Left lobe of liver (tissue), 2 donors: Measurements from ENCODE around the gene ABCA1. TPM values are rescaled to one million over a fixed set of nuclear protein-coding genes. Genes with fewer than 3 reads are reported as not detected.

Experiments
- ATAC-seq: fragments of 200-7000 bp; cut with Tn5 transposase; one replicate; pipeline ENCODE4 v1.9.1; 2020; ENCODE audit warnings: mild to moderate bottlenecking, moderate library complexity
- DNase-seq: peaks from one replicate; pipeline ENCODE4 v3.0.0-alpha.2; 2020; ENCODE audit warnings: low spot score
- total RNA-seq: library from RNA; stranded (reverse); gene quantifications from one replicate; pipeline ENCODE4 v1.2.1, GENCODE V29; 2021
- donor health status: DM: no; HTN: no; CAD: no; lungs with moderate emphysema.
- donor health status: DM: no; HTN: yes; CAD: no.

Gene ABCA1
- total RNA-seq, 1 donor from 2014 or later: 48.3 TPM

DNA sequence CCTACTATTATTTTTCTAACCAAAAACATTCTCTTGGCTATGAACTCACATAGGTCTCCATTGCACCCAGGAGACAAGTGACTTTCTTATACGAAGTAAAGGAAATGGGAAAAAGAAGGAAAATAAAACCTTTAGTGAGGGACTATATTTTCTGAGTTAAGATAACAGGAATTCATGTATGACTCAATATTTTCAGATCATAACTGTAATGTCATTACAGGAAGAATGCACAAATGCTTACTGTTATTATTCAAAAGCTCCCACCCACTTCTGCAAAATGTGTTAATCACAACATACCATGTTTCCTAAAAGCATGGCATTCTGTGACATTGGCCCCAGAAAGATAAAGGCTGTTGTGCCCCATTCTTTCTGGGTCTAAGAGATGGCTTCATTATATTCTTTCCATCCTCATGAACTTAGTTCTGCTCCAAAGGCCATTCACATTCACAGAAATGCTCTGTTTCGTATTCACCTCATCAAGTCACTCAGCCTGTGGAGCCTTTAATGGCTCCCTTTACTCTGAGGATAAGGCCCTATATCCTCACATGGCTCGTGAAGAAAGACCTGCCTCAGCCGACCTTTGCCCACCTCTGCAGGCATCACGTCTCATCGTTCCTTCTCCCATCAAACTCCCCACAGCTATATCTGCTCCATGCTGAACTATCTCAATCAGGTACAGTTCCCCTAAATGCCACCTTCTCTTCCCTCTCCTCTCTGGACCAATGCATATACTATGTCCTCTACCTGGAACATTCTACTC is 77.0 kb downstream of the ABCA1 start:
- no peak for DNase-seq
- ATAC-seq: peak; percentile 16

DNA sequence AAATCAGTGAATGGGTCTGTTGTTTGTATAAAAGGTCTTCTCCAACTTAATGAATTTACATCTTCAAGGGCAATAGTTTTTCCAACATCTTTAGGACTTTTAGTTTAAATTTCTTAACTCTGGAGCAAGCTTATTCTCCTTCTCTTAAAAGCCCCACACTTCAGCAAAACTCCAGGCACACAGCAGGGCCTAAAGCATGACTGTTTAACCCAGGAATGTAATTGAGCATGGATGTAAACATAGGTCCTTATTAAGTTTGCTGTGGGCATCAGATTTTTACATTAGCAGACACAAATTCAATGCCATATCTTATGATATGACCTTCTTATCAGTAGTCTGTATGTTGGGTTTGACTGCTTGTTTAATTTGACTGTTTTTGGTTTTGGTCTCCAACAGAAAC is 78.9 kb downstream of the ABCA1 start:
- ATAC-seq (no peak), DNase-seq (no peak)

DNA sequence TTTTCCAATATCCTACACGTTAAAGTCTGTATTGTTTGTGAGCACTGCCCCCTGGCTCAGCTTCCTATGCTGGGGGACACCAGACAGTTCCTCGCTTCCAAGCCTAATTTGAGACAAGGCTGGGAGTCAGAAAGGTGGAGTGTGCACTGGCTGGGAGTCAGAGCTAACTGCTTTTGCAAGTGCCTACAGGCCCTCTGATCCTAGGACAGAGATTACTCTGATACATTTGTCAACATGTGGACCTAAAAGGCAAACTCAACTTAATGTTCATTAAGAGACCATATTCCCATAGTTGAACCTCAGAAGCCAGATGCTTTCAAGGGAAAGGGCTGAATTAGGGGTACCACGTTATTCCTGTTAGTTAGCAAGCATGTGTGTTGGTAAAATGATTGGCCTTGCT is 83.2 kb downstream of the ABCA1 start:
- ATAC-seq: peak; percentile 44
- DNase-seq: no peak

DNA sequence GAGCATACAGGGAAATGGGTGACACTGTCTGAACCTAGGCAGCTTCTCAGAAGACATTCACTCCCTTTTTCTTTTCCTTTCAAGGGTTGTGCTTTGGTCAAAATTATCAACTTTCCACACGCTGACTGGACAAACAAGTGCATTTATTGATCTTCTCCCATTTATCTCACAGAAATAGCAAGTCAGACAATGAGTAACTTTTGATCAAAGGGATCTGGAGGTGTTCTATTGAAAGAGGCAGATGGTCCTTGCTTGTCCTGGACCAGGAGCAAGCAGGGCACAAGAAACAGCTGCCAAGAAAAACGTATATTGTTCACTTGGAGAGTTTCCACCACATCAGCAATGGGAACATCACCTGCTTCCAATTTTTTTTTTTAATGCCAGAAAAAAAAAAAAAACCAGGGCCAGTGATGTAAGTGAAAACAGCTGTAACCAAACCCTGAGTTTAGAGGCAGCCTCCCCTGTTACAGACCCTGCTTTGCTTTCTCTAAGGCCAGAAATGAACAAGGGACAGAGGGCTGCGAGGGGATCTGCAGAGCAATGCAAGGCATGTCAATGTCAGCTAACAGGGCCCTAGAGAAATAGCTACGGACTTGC is 84.2 kb downstream of the ABCA1 start:
- DNase-seq (no peak), ATAC-seq (no peak)

DNA sequence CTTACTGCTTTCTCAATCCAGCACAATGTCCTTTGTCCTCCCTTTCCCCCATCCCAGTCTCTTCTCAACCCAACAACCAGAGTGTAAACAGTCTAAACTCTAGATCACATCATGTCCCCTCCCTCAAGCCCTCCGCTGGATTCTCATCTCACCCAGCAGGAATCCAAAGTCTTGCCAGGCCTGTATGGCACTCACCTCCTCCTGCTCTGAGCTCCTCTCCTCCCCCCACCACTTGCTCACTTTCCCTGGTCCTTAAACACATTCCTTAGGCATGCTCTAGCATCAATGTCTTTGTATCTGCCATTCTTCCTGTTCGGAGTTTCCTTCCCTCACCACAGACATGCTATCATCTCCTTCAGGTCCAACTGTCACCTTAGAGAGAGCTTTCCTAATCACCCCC is 85.3 kb downstream of the ABCA1 start:
- DNase-seq (no peak), ATAC-seq (no peak)

DNA sequence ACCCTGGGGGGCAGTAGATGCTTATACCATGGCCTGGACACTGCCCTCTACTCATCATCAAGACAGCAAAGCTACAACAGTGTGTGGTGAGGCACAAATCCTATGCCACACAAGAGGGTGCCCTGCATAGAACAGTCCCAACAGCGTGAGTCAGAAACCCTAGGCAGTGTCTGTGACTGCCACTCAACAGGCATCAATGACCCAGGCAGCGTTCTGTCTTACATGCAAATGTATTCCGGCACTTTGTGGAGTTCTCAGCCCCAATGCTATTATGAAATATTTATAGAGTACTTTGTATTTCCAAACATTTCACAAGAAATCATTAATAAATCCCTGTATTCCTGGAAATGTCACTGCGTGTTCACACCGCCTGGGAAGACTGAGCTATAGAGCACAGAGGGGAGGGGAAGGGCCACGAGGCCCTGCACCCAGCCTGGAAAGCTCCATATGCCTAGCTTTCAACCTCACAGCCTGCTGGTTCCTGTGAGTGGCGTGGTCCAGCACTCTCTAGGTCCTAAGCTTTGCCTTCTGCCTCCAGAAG is 86.3 kb downstream of the ABCA1 start:
- ATAC-seq: peak; percentile 87
- DNase-seq: peak; percentile 80

DNA sequence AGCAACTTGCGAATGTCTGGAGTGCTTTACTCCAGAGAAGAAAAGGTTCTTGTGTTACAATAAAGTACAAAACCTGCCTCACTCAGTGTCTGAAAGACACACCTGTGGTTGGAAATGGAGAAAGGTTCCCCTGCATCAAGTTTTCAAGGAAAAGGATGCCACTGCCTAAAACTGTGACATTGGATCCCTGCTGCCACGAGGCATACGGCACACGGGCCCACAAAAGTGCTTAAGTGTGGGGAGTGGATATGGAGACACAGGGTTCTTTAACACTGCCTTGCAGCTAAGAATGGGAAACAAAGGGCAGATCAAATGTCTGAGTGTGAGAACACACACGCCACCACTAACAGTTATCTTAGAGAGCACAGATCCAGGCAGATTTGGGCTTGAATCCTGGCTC is 89.0 kb downstream of the ABCA1 start:
- DNase-seq (no peak), ATAC-seq (no peak)

DNA sequence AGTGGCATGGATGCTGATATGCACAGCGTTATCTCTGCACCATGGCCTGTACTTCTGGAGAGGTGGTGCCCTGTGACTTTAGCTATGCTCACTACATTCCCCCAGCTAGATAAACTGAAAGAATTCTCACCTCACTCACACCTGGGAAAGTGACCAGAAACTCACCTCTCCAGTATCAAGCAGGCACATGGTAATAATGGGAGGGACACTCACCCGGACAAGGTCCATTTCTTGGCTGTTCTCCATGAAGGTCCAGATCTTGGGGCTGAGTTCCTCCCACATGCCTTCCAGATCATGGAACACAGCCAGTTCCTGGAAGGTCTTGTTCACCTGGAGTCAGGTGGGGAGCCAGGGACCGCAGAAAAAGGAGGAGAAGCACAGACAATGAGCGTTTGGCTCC is 91.2 kb downstream of the ABCA1 start:
- DNase-seq (no peak), ATAC-seq (no peak)

DNA sequence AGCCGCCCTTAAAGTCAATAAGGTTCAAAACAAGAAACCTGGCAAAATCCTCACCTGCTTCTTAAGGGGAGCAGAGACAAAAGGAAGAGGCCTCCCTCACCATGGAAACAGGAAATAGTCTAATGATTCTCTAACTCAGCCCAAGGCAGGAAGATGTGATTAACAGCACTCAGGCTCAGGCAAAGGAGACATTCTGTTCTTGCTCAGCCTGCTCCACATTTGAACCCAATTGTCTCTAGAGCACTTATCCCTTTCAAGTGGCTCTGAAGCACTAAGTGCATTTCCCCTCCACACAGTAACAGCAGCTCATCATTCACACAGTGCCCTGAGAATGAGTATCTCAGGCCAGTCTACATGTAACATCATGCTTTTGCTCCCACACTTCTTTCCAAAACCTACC is 91.7 kb downstream of the ABCA1 start:
- DNase-seq: no peak
- ATAC-seq: no peak

DNA sequence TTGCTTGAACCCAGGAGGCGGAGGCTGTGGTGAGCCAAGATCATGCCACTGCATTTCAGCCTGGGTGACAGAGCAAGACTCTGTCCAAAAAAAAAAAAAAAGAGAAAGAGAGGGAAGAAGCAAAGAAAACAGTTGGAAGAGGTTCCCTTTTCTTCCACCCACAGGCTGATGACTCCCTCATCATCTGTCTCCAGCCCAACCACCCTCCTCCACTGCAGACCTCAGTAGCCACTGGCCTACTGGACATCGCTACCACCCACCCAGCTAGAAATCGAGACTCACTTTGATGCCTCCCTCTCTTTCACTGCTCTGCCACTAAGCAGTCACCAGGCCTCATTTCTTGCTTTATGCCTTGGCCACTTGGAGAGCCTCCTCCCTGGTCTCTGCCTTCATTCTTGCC is 92.8 kb downstream of the ABCA1 start:
- ATAC-seq (peak; percentile 9), DNase-seq (no peak)

DNA sequence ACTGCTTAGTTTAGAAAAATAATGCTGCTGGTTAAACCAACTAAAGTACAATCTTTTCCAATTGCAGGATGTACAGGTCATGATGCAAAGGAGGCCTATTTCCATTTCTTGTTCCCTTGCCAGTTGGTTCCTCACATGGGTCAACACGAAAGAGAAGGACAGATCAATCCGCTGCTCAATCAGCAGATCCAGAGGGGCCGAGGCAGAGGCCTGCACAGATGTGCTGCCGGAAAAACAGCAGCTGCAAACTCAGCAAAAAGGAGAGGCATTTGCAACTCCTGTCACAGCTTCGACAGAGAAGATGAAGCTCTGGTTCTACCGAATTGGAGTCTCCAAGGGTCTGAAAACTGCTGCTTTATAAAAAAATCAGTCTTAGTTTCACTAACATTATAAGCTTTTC is 94.3 kb downstream of the ABCA1 start:
- DNase-seq (no peak), ATAC-seq (peak; percentile 44)

DNA sequence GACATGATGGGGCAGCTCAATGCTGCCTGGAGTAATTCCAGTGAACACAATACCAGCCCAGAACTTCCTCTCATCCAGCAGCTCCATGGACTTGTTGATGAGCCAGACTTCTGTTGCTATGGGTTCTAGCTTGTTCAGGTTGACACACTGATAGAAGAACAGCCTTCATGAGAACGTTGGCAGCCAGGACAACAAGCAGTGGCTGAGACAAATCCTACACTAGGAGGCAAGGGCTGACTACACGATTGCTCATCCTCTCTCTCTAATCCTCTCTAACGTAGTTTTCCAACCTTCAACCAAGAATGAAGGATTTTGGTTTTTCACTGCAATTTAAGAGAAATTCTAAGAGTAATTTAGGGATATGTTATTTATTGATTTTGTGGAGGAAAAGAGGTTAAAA is 96.3 kb downstream of the ABCA1 start:
- ATAC-seq (no peak), DNase-seq (no peak)

DNA sequence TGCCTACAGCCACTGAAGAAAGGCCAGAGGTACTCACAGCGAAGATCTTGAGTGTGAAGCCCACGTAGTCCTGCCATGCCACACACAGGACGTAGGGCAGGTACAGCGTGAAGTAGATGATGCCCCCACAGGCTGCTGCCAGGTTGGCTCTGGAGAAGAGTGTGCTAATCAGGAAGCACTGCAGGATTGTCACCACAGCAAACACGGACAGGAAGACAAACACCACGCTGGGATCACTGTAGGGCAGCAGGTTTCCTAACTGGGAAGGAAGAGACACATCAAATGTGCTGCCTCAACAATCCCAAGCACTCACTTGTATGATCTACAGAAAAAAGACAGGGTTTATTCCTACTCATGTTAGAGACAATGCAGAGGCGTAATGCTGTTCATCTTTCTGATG is 101.0 kb downstream of the ABCA1 start:
- ATAC-seq: peak; percentile 62
- DNase-seq: no peak

DNA sequence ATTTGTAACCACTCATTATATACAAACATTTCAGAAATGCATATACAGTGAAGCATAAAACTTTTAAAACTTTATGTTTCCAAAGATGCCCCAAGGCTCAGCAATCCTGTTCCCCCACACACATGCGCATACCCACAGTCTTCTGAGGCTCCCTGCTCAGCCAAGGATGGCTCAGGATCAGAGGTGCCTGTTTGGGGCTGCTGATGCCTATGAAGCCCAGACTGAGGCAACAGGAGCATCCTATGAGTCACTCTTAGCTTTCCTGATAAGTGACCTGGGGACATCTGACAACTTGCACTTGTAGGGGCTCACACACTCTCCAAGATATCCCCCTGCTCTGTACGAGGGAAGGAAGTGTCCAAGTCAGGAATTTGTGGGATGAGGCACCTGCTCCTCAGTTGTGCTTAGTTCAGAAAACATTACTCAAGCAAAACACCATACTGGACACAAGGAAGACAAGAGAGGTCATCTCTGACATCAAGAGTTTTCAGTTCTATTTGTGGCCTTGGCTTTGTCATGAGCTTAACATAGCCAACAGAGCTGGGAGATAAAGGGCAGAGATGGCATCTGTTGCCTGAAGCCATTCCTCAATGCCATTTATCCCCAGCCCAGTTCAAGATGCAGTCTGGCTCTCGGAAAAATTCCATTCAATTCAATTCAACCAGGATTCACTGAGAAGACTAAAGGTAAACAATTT is 101.7 kb downstream of the ABCA1 start:
- DNase-seq (no peak), ATAC-seq (no peak)

DNA sequence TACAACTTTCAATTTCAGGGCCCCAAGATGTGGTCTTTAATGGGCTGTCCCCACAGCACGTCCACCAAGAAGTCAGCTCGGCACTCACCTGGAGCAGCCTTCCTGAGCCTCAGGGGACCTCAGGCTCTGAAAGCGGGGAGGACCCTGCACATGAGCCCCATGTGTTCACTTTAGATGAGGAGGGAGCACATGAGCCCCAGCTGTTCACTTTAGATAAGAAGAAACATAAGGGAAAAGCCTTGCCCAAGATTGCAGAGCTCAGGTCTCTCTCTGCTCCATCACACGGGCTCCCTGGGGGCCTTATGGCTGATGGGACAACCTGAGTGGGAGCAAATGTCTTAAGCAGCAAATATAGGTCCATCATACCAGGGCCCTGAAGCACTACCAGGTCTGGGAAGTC is 107.6 kb downstream of the ABCA1 start:
- ATAC-seq (no peak), DNase-seq (no peak)

DNA sequence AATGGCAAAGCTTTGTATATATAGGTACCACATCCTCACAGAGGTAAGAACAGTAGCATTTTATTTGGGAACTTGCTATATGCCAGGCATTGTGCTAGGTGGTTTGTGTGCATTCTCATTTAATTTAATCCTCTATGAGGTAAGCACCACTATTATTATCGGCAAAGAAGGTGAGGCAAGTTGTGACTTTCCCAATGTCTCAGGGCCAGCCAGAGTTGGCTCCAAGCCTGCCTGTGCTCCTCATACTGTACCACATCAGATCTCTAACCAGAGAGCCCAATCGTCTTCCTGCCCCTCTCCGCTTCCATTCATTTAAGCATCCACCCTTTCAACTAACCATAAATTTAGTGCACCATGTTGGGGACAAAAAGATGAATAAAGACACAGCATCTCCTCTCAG is 108.9 kb downstream of the ABCA1 start:
- no peak for ATAC-seq

DNA sequence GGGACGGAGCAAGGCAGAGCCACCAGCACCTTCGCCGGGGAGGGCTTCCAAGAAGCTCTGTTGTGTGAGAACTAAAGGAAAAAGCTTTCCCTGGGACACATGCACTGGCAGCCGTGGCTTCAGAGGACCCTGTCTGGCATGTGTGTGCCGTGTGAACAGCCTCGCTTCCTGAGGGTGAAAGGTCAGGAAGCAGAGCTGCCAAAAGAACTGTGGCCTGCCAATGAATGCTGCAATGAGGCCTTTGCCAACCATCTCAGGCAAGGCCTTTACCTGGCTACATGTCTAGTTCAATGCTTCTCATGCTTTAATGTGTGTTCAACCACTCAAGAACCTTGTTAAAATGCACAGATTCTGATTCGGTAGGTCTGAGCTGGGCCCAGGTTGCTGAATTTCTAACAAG is 110.5 kb downstream of the ABCA1 start:
- peak; percentile 88 for ATAC-seq
- DNase-seq: peak; percentile 93

More for the DNA sequence above, 108.9 kb downstream of the ABCA1 start:
- DNase-seq: no peak

DNA sequence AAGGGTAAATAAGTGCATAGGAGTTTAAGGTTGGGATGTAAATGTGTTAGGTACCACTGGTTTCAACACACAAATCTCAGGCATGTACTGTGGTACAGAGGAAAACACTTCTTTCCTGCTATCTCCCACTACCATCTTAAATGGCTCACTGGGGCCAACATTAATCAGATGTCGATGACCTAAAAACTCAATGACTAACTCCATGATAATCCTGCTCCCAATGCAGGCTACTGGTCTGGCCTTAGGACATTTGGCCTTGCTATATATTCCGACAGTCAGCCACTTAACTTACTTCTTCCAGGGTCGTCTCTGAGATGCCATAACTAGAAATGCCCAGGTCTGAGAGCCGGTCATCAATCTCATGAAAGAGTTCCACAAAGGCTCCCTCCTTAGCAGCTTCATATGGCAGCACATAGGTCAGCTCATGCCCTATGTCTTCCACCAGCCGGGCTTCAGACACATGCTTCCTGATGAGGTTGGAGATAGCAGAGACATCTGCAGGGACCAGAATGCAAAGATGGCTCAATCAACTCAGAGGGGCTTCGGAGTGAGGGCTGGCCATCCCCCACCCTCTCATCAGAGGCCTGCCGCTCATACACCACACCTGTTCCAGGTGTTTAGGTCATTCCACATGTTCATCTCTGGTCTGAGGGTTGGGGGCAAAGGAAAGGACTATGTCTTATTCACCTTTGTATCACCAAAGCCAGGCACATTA is 111.9 kb downstream of the ABCA1 start:
- ATAC-seq: no peak
- DNase-seq: no peak

DNA sequence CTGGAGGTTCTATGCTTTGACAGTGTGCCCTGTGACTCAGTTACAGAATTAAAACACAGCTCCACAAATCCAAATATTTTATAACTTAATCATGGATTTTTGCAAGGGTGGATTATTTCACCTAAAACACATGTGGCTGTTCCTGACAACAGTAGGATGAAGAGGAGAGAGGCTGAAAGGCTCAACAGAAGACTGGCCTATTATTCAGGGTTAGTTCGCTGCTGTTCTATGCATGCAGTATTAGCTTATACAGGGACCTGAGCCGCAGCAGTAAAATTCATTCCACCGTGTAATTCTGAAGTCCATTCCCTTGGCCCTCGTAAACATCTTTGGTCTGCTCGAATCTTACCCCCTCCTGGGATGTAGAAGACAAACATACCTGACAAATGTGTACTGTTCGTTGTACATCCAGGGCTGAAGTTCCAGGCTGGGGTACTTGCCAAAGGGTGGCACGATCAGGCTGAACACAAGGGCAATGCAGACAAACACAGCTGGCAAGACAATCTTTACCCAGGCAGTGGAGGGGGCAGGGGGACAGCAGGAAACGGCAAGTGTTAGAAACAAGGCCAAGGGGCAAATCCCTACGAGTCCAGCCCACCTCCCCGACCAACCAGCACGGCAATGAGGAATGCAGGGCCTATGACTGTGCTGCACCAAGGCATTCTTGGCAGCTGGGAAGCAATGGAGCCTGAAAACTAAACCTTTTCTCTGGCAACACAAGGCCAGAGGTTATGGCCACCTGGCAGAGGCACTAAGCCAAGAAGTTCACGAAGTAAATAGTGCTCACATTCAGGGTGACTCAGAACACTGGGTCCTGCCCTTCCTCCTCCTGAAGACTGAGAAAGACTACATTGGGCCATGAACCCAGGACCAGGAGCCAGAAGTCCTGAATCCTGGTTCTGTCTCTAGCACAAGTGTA is 117.3 kb downstream of the ABCA1 start:
- ATAC-seq: peak; percentile 85
- DNase-seq: peak; percentile 90

DNA sequence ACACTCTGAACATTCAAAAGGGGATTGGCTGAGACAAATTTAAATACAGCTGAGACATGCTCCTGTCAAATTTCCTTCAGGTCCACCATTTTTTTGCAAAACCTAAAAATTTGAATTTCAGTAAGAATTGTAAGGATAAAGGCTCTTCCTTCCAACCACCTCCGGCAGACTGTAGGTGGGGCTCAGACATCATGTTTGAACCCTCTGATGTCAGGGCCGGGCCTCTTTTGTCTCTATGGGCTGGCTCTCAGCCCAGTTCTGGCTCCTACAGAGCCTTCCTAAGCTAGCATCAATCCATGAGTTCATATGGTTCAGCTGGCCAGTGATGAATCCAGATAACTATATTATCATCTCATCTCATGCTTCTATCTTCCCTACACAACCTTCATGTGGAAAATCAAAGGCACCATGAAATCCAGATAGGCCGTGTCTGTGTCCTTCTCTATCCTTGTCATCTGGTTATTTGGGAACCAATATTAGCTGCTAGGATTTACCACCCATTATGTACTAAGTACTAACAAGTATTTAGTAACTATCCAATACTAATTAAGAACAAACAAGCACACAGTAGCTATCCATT is 119.8 kb downstream of the ABCA1 start:
- ATAC-seq: no peak
- DNase-seq: no peak
